Renal cortex interstitium (tissue), 15 donors: ENCODE results near the gene WNT7A. TPM values are rescaled to one million over a fixed set of nuclear protein-coding genes. Genes with fewer than 3 reads are reported as not detected.
"Not testable (repeated sequence)": the region's sequence is repeated elsewhere in the genome, so short reads cannot be mapped to it uniquely, and the experiment has no call there.

Experiments used
- DNase-seq, 11 donors: peaks; one replicate each; pipeline ENCODE4 v3.0.0-alpha.2; 2013; ENCODE audit warnings: low read depth in 9 of 11, low spot score in 4 of 11; ENCODE audit errors: extremely low read depth in 1 of 11
- long read RNA-seq, 16 experiments: transcript quantifications; one replicate each; lab custom pipeline, GENCODE V29; 2026
- polyA plus RNA-seq, 3 donors: library from polyadenylated mRNA; unstranded; fragments of 120-200 nt; gene quantifications; one replicate each; pipeline ENCODE4 v1.2.1, GENCODE V29; 2013; ENCODE audit not compliant: insufficient read length in 3 of 3

Gene WNT7A
- under 1 TPM in 2 of 3 donors, not detected in 1; 0.06 to 0.07 TPM for polyA plus RNA-seq
- long read RNA-seq, donor 1, result 0 reads
- long read RNA-seq, donor 2, result 0 reads
- long read RNA-seq, donor 3, result 0 reads
- long read RNA-seq, donor 4, result 0 reads
- long read RNA-seq, donor 5, result 0 reads
- long read RNA-seq, donor 6, result 0 reads
- long read RNA-seq, donor 7, result 0 reads
- long read RNA-seq, donor 8, result 0 reads
- long read RNA-seq, donor 9, result 0 reads
- long read RNA-seq, donor 10, result 0 reads
- long read RNA-seq, donor 11, result 0 reads
- long read RNA-seq, donor 12, result 0 reads
- long read RNA-seq, donor 13, result 0 reads
- long read RNA-seq, donor 14, result 0 reads
- long read RNA-seq, donor 15, result 0 reads
- long read RNA-seq, donor 16, result 0 reads

DNA sequence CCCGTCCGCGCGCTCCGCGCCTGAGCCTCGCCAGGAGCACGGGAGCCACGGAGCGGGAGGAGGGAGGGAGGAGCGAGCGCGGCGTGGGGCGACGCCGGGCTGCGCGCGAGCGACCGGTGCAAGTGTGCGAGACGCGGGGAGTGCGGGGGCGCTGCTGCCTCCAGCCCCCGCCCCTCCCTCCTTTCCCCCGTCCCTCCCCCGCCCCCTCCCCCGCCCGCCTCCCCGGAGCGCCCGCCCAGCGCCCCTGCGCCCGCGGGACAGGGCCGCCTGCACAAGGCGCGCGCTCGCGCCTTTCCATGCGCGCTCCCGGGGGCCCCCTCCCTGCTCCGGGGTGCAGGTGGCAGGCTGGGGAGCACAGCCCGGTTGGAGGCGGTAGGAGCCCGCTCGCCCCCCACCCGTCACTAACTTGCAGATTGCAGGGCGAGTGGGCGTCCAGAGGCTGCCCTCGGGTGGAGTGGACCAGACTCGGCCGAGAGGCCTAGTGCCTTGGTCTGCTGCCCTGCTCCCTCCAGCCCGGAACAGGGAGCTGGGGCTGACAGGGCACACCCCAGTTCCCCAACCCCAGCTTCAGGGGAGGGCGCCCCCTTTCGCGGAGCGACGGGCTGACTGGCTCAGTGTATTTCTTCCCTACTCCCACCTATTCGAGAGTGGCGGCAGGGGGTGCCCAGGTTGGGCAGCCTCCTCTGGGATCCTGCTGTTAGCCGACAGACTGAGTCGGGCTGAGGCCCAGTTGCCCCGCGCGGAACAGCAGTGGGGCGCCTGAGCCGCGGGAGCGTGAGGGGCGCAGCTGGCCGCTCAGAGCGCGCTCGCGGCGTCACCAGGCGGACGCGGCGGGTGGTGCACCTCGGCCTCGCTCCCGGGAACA, at the start of gene WNT7A:
Gene WNT7A (minus strand): TSS at position 126 of the 865 bp plus-strand sequence. CDS start 255 bp downstream, outside the sequence.
- peak in 1 of 11 donors; percentile 28 for DNase-seq

DNA sequence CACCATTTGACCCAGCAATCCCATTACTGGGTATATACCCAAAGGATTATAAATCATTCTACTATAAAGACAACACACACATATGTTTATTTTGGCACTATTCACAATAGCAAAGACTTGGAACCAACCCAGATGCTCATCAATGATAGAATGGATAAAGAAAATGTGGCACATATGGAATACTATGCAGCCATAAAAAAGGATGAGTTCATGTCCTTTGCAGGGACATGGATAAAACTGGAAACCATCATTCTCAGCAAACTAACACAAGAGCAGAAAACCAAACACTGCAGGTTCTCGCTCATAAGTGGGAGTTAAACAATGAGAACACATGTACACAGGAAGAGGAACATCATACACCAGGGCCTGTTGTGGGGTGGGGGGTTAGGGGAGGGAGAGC, 48.9 kb upstream of the WNT7A start:
- not testable (repeated sequence) for DNase-seq

DNA sequence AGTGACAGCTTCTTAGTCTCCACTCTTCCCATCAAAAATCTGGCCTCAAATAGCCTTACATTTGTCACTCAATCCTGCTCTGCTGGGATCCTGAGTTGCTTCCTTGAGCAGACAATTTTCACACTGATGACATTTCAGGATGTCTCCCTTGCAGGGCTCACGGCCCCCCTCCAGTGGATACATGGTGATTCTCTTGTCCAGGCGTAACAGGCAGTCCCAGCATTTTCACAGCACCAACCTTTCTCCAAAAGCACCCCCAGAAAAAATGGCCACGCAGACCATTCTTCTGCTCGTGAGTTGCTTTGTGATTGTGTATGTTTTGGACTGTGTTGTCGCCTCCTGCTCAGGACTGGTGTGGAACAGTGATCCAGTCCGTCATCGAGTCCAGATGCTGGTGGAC, 47.4 kb upstream of the WNT7A start:
- DNase-seq, result no peak

DNA sequence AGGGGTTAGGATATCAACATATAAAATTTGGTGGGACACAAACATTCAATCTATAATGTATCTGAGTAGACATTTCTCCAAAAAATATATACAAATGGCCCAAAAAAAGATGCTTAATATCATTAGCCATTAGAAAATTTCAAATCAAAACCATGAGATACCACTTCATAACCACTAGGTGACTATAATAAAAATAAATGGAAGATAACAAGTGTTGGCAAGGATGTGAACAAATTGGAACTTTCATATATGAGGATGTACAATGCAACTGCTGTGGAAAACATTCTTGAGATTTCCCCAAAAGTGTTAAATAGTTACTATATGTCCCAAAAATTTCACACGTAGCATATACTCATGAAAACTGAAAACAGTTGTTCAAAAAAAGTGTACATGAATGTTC, 36.5 kb upstream of the WNT7A start:
- DNase-seq, result no peak

DNA sequence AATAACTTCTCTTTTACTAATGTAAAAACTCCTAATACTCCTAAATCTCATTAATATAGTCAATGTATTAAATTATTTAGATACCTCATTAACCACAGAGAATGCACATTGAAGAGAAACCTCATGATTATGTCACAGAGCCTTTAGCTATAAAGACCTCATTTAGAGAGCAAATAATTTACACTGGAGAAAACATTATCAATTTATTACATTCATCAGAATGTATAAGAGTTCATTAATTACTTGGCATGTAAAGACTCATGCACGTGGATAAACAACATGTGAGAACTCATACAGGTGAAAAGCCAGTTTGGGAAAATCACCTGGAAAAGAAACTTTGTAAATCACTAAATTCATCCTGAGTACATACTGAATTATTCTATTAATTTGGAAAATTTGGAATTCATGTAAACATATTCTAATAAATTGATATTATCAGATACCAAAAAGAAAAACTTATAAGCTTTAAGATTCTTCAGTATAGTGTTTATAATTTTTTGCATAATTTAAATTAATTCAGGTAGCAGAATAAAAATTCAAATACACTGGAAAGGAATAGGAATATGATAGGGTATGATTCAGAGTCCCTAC, 22.9 kb upstream of the WNT7A start:
- no peak for DNase-seq

DNA sequence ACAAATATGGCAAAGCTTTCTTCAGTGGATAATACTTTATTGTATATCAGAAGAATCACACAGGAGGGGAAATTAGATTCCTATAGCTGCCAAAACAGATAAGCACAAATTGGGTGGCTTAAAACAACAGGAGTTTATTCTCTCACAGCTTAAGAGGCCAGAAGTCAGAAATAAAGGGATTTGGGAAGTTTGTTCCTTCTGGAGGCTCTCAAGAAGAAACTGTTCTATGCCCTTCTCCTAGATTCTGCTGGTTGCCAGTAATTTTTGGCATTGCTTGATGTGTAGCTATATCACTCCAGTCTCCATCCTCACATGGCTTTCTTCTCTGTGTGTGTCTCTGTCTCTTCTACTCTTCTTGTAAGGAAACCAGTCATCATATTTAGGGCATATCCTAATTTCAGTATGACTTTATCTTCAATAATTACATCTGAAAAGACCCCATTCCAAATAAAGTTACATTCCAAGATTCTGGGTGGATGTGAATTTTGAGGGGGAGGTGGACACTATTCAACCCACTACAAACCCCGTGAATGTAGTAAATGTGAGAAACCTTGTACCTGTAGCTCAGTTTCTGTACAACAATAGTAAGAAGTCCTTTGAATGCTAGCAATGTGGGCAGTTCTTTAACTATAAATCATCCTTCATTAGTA, 22.2 kb upstream of the WNT7A start:
- no peak for DNase-seq

DNA sequence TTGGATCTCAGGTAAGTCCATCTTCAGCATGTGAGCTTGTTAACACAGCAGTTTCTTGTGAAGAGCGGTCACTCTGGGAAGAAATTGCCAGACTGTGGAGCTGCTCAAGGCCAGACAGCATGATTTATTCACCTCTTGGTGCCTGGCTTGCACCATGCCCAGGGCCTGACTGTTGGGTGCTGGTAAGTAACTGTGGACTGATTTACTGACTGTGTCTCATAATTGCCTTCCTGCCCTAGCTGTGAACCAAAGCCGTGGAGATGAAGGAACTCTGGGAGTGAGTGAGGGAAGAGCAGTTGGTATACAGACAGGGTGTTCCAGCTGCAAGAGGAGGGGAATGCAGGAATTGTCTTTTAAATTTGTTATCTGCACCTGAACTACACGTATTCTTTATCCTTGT, 18.5 kb upstream of the WNT7A start:
- no peak for DNase-seq

DNA sequence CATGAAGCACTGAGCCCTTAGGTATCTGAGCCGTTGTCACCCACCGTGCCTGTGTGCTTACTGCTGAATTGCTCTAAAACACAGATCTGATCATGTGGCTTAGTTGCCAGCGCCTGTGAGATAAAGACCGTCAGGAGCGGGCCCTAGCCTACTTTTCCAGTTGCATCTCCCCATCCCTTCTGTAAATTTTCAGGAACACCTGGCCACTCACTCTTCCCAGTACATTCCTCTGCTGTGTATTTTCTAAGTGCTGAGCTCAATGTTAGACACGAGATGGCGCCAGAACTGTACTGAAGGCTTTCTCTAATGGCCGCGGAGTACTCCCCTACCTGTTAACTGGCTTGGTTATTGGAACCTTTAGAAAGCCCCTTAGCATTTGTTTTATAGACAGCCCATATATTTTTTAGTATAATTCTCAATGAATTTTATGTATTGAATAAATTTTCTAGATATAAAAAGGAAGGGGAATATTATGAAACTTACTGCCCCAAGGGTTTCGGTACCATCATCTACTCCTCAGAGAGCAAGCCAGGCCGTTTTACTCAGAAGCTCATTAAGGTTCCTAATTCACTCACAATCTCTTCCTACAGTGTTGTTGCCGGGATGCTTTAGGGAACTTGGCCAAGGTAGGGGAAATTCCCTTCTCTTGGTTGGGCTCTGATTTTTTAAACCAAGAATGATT, 16.7 kb upstream of the WNT7A start:
- peak in 10 of 11 donors; percentile 48 to 80 (median 68) for DNase-seq

DNA sequence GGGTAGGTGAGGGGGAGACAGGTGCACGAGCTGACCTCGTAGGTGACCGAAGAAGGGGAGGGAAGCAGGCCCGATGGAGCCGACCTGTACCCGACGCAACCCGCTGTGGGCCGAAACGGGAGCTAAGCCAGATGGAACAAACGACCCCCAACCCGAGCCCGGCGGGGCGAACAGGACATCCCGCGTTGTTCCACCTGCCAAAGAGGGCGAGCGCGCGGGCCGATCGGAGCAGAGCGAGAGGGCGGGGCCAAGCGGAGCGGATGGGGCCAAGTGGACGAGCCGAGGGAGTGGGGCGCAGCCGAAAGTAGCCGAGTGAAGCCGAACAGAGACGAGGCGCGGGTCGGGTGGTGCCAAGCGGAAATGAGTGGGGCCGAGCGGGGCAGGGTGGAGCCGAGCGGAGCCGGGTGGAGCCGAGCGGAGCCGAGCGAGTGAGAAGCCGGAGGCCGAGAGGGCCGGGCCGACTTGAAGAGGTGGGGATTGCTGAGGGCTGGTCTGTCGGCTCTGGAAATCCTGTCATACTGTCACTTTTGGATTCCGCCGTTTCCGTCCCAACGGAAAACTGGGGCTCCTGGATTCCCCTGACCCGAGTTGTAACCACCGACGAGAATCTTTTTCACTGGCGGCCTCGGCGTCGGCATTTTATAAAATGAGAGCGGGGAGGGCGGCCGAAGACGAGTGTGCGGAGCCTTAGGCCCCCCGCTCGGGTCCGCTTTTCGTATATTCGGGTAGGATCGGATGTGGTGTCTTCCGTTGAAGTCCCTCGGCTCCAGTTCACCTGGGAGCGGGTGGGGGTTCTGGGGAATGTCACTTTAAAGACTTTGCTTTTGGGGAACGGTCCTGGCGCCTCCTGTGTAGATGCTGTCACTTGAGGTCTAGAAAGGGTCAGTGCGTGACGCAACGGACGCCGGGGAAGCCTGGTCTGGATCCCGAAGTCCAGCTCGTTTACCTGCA, 15.6 kb upstream of the WNT7A start:
- peak; percentile 71 to 89 (median 81) for DNase-seq

DNA sequence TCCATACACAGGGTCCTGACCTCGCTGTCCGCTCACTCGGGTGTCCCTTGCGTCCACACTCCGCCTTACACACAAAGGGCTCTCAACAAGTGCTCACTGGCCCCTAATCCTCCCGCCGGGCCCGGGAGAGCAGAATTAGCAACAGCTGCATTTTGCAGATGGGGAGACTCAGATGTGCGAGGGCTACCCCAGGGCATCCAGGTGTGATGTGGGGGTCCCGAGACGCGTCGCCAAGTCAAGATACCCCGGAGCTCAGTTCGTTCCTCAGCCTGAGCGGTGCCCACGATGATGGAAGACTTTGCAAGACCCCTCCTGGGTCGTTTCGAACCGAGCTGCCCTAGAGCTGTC, 14.9 kb upstream of the WNT7A start:
- DNase-seq, result no peak

DNA sequence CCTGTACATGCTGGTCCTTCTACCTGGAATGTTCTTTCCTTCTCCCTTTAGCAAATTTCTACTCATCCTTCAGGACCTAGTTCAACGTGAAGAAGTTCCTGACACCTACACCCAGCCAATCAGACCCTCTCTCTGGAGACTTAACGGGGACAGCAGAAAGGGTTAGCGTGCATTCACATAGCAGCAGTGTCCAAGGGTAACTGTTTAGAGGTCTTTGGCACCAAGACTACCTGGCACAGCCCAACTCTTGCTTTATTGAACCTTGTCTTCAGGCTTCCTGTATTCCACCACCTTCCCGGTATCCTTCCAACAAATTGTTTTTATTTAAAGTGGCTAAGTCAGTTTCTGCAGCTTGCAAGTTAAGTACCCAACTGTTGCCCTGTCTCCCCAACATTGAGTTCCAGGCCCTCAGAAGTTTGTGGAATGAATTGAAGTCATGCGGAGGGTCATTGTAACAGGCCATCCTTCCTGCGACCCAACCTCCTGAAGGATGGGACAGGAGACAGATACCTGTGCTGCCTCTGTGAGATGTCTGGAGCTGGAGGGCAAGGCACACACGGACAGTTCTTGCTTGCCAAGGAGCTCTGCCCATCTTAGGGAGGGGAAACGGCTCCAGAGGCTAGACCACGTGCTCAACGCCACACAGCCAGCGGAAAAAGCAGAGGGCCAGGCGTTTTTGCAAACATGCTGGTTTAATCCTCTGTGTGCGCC, 14.4 kb upstream of the WNT7A start:
- DNase-seq, result no peak

DNA sequence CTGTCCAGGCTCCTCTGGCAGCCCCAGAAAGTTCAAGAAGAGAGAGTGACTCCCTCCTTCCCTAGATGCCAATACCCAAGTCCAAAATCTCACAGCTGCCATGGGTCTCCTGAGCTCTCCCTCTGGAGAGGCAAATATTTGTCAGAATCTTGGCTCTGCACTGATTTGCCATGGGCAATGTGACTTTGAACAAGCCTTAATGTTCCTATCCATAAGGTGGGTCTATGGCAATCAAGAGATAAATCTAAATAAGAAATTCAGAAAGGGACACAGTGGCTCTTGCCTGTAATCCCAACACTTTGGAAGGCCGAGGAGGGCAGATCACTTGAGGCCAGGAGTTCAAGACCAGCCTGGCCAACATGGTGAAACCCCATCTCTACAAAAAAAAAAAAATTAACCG, 12.4 kb upstream of the WNT7A start:
- no peak for DNase-seq

DNA sequence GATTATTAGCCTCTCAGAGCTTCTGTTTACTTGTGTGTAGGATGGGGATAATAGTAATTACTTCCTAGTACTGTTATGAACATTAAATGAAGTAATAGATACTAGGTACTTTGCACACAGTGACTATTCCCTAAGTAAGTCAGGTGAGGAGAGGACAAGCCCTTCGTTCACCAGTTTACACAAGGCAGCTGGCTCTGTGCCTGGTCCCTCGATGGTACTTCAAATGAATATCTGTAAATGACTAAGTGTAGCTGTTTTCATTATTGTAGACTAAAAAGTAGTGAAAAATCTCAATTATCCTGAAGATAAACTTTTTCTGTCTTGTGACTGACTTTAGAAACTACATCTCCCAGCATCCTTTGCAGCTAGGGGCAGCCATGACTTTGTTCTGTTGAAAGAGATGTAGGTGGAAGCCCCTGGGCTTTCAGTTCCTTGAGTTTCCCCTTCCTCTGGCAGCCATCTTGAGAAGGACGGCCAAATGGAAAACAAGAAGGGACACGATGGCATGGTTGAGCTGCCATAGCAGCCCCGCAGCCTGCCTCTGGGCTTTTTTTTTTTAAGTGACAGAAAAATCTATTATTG, 11.7 kb upstream of the WNT7A start:
- DNase-seq, result no peak

DNA sequence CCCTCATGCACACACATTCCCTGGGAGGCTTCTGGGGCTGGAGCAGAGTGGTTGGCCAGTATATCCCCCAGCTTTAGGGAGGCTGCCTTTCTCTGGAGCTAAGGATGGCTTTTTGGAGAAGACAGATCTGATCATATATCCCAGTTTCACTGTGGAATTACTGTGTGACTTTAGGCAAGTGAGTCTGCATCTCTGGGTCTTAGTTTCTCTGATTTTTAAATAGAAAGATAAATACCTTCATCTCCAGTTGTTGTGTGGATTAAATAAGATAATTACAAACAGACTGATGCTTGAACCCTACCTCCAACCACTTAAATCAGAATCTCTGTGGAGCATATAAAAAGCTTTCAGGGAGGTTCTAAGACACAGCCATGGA, 11.1 kb upstream of the WNT7A start:
- no peak for DNase-seq

DNA sequence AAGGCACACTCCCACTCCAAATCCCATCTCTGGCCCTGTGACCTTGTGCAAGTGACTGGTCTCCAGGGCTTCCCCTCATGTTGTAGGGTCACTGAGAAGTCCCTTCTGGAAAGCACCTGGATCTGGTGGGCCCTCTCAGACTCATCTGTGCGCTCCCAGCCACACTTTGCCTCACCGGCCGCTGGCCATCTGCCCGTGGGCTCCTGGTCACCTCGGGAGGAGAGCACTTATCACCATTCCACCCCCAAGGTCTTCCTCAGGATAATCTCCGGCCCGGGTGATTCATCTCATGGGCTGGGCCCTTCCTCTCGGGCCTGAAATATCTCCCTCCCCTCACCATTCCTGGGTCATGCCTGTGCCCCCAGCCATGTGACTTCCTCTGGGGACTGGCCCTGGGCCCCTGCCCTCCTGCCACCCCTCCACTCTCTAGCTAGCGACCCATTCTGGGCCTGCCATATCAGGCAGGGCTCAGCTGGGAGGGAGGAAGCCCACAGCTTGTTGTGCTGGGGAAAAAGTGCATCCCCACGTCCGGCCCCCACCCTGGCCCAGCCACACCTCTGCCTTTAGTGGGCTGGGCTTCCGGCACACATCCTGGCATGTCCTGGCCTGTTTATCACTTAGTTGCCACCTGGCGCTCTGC, 10.6 kb upstream of the WNT7A start:
- no peak for DNase-seq

DNA sequence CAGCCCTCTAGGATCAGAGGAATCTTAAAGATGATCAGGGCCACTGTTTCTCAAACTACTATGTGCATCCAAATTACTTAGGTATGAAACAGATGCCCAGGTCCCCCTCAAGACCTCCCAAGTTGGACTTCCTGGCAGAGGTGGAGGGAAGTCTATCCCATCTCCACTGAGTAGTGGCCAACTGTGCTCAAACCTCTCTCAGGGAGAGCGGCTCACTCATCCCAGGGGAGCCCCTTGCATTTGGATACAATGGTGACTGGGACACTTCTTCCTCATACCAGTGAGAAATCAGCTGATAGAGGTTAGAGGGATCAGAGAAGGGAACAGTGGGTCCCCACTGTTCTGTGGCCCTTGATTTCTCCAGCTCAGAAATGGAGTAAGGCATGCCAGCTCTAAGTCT, 8.7 kb upstream of the WNT7A start:
- DNase-seq, result no peak
